Aortic smooth muscle cell (primary cell): ENCODE data around the gene TIMM23. TPM values are rescaled to one million over a fixed set of nuclear protein-coding genes. Genes with fewer than 3 reads are reported as not detected.

ENCODE experiments used
- total RNA-seq: library from RNA; depleted of rRNA; stranded (reverse); fragments of >200 nt; gene quantifications from 2 replicates; pipeline ENCODE4 v1.2.3, GENCODE V29; 2014

TIMM23 gene, protein sequence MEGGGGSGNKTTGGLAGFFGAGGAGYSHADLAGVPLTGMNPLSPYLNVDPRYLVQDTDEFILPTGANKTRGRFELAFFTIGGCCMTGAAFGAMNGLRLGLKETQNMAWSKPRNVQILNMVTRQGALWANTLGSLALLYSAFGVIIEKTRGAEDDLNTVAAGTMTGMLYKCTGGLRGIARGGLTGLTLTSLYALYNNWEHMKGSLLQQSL
- 72.8 and 89.8 TPM in 2 replicates for total RNA-seq

GRCh38 chr10:45972106-45972812 lies at the start of gene TIMM23:
Gene TIMM23, plus strand, starts transcription at chr10:45972489. Its CDS starts 136 bp downstream, at chr10:45972625.

GRCh38 chr10:46030091-46030937 lies 58.0 kb downstream of the TIMM23 start, which contains the start of gene NCOA4:
Gene NCOA4, minus strand, starts transcription at chr10:46030623. Its CDS starts 13,943 bp downstream, at chr10:46016680.

GRCh38 chr10:46046261-46046660 lies 74.0 kb downstream of the TIMM23 start, which contains the start of gene MSMB:
Gene MSMB, minus strand, starts transcription at chr10:46046269. Its CDS starts 32 bp downstream, at chr10:46046237.

Other genes starting within 250 kb of the TIMM23 start
- gene WASHC2C, start 245.2 kb upstream of the TIMM23 start, total RNA-seq: 62.3 and 67.2 TPM in 2 replicates
- 2.1 and 4.1 TPM in 2 replicates for gene AGAP4, start 125.0 kb upstream of the TIMM23 start, total RNA-seq
- gene NCOA4, start 58.1 kb downstream of the TIMM23 start, total RNA-seq: 196 and 203 TPM in 2 replicates
- gene MSMB, start 73.8 kb downstream of the TIMM23 start, total RNA-seq: not detected in 2 replicates